Uterus (tissue), 2 donors: ENCODE results near the gene GLOD4.
"Not testable (repeated sequence)": the region's sequence is repeated elsewhere in the genome, so short reads cannot be mapped to it uniquely, and the experiment has no call there.

Experiments used
- CTCF ChIP-seq, 4 experiments: fragments of 200-600 bp in 2 of 4; fragments of 450-650 bp in 2 of 4; sonication (generic) in 2 of 4; IDR thresholded peaks; one replicate each; pipeline ENCODE4 v1.5.1; 2016 to 2019; ENCODE audit warnings: antibody characterized with exemption in 4 of 4, mild to moderate bottlenecking in 2 of 4, moderate library complexity in 1 of 4
- POLR2A ChIP-seq, 2 donors: fragments of 450-650 bp; IDR thresholded peaks; one replicate each; pipeline ENCODE4 v1.6.1; 2016; ENCODE audit warnings: antibody characterized with exemption in 2 of 2, mild to moderate bottlenecking in 1 of 2, moderate library complexity in 1 of 2

- TF ChIP-seq CTCF, POLR2A (IDR thresholded peaks at IDR 0.05): not testable (repeated sequence)
Measured at GRCh38 chr17:789931-790873, 8.1 kb upstream of the GLOD4 start.
